ENCODE results near the gene ADAM12.

Gene ADAM12

DNA sequence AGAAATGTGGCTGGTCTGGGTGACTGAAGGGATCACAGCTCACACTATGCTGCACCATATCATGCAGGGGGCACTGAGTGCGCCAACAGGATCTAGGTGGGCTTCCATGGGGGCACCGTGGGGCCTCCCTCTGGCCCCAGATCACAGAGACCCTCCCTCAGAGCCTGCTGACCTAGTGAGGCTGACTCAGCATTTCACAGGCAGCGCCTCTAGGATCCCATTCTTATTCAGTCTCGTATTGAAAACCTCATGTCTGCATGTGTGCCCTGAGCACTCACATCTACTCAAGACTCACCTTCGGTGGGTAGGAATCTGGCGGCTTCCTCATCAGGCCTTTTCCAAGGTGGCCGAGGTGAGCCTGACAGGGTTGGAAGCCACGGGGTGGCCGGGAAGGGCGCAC lies 350.3 kb downstream of the ADAM12 start:
- DNase-seq: no peak

DNA sequence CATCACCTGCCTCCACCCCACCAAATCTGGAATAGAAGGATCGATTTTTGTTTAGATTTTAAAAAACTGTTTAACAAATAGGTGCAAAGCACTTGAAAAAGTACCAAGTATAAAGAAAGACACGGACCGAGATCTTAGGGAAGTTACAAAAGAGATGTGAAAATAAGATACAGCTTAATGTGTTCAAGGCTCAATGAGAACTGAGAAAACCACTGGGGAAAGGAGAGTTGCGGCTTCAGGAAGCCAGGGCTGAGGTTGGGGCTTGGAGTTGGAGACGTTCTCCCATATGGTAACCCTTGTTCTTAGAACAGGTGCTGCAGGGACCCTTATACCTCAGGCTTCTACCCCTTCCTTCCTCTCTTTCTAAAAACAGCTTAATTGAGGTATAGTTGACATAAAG lies 351.8 kb downstream of the ADAM12 start:
- no peak for DNase-seq

DNA sequence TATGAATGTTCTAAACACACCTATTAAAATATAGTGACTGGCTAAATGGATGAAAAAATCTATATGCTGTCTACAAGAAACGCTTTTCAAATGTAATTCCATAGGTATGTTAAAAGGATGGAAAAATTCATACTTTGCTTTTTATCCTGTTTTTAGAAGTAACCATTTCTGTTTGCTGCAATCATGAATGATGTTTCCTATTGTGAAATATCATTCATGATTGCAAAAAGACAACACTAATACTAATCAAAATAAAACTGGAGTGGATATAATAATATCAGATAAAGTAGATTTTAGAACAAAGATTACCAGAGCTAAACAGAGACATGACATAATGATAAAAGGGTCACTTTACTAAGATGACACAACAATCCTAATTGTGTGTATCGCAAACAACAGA lies 353.7 kb downstream of the ADAM12 start:
- no peak for DNase-seq

DNA sequence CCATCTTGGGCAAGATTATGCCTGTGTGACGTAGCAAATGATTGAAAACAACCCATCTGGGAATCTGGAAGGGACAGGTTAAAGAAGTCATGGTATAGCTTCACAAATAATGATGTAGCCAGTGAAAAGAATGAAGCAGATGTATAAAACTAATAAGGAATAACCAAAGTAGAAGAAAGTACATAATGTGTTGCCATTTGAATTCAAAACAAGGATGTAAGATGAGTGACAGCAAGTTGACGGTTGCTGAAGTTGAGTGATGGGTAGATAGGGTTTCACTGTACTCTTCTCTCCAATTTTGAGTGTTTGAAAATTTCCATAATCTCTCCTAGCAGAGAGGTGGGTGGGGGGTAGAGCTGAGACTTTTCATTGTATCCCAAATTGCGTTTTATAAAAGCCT lies 358.3 kb downstream of the ADAM12 start:
- no peak for DNase-seq

DNA sequence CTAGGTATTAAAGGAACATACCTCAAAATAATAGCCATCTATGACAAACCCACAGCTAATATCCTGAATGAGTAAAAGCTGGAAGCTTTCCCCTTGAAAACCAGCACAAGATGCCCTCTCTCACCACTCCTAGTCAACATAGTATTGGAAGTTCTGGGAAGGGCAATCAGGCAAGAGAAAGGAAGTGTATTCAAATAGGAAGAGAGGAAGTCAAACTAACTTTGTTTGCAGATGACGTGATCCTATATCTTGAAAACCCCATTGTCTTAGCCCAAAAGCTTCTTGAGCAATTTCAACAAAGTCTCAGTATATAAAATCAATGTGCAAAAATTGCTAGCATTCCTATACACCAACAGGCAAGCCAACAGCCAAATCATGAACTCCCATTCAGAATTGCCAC lies 360.6 kb downstream of the ADAM12 start:
- DNase-seq: no peak

DNA sequence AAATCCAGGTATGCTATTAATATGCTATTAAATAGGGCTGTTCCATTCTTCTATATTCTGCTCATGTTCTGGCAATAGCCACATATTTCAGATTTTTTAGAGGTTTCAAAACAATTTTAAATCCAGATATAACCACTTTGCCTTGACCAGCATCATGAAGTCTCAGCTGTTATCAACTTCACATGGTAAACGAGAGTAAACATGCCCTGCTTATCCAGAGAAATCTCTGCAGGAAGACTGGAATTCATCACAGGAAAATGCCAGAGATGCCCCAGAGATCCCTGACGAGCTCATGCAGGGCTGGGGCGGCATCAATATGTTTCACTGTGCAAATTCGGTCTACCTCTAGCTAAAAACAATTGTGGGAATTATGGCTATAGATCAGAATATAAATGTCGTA lies 365.4 kb downstream of the ADAM12 start:
- no peak for DNase-seq

DNA sequence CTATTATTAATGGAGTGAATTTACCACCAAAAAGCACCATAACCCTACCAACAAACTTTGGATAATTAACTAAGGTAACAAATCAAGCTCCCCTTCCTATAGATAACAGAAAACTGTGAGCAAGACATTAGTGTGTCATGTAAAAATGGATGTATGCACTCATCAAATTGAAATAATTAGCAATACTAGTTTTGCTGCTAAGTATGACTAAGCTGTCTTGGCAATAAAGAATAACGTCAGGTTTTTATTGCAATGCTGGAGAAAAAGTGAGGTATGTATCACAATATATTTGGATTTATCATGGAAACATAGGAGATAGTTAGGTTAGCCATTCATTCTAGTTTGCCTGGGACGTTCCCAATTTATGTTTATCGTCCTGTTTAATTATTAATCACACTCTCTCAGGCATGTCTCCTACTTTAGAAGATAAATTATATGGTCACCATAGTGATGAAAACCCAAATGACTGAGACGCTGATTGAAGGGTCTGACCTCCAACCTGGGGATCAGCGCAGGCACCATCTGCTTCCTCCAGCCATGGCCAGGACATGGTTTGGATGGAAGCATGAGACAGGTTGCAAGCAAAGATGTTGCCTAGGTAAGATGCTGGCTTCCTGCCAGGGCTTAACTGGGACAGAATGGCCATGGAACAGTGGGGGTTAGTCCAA lies 366.3 kb downstream of the ADAM12 start:
- no peak for DNase-seq

DNA sequence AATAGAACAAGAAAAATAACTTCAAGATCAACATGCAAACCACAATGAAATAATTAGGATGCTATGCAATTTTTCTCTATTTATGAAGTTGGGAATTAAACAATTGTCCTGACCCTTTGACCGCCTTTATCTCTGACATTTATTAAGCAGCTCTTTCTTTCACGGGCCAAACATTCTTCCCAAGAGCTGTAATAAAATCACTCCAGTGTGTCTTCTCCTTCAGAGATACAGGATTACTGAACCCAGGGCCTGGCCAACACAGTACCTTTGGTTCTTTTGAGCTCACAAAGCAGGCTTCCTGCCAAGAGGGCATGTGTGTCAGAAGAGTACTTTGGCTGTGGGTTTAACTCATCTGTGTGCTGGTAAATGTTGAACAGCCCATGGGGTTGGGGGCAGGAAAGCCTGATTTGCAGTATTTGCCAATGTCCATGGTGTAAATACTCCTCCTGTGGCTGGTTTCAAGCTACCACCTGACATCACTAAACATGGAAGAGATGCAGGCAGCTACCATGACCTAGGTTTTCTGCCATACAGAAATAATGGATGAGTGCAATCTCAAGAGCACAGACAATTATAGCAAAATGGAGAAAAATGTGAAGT lies 370.2 kb downstream of the ADAM12 start:
- DNase-seq: no peak

DNA sequence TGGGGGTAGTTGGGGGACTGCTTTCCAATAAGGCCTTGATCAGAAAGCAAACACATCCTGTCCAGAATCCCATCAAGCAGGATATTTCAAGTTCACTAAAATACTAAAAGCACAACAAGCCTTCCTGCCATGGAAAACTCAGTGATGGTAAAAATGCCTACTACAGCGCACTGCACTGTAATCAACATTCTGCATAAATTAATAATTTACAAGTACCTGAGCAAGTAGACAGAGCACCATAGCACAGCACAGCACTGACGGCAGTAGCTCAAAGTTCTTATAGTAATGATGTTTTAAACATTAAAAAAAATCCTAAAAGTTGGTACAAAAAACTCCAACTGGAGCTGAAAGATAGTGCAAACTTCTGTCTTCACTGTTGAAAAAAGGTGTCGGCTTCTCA lies 371.4 kb downstream of the ADAM12 start:
- DNase-seq: no peak

DNA sequence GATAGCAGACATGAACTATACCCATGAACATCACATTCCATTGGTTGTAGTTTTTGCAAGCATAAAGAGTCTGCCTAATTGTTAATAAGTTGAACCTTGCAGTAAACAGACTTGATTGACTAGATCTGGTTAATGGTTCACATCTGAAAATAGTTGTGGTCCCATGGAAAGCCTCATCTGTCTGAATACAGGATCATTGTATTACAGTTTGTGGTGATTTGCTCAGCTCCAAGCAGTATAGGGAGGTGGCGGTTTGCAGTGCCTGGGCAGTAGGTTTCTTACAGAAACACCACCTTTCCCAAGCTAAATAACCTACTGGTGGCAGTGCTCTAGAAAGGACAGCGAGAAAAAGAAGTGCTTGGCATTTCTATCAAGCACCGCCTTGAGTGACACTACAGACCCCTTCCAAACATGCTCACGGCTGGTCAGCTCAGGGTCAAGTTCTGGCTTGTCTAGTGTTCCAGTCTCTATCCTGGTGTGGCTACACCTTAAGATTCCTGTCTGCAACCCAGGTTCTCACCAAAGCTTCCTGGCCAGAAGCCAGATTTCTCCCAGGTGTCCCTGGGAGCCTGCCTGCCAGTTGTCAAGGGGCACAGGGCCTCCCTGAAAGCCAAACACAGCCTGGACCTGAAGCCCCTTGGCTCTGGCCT lies 372.0 kb downstream of the ADAM12 start:
- no peak for DNase-seq

DNA sequence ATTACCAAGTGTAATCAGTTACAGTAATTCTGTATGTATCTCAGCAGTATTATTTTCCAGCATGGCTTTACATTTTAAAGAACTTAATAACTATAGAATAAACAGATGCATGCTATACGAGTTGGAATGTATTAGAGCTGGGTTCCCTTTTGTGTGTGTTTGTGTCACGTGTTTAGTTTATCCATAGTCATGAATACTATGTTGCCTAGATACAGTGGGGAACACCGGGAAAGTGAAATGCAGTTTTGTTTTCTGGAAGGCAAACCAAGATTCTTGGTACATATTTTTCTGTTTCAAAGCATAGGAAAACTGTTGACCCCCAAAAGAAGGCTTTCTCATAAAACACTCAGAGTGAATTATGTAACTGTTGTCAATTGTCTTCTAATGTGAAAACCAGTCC lies 372.9 kb downstream of the ADAM12 start:
- no peak for DNase-seq

DNA sequence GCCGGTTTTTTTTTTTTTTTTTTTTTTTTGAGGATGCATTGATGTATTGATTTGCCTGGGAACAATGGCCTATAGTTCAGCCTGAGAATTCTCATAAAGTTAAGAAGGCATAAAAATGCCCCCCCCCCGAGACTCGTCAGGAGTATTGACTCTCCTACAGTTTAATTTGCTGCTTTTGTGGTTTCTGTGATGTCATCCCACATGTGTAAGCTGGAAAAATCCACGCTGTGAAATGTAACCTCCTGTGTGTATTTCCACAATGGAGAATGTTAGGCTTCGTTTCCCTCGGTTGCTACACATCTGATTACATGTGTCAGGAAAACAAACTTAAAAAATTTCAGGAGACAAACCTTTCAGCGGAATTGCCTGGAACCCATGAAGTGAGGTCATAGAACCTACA lies 374.0 kb downstream of the ADAM12 start:
- DNase-seq: no peak

DNA sequence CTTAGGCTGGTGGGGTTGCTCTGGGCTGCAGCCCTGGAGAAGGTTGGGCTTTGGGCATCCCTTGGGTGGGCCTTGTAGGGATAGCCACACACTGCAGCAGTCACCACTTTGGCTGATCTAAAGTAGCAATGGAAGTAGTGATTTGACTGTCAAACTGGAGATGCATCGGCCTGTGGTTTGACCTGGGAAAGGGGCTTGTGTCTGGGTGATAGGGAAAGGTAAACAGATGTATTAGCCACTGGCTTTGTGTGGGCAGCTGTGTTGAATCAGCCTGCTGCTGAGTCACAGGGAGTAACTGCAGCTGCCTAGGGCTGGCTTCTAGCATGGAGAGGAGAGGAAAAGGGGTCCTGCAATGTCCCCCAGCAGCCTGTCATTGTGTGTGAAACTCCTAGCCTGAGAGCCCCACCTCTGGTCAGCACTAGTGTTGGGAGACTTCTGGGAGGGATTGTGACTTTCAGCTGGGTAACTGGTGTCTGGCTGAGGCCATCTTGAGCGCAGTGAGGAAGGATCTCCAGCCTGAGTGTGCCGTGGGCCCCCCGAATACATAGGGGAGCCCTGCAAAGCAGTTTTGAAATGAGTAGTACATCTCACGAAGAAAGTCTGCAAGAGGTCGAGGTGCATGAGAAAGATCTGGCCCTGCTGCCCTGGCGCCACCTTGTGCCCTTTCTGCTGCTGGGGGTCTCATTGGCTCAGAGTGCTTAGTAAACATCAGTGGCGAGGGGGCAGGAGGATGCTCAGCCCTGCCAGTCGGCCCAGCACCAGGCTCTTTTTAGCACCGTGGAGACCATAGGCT lies 374.6 kb downstream of the ADAM12 start:
- no peak for DNase-seq

DNA sequence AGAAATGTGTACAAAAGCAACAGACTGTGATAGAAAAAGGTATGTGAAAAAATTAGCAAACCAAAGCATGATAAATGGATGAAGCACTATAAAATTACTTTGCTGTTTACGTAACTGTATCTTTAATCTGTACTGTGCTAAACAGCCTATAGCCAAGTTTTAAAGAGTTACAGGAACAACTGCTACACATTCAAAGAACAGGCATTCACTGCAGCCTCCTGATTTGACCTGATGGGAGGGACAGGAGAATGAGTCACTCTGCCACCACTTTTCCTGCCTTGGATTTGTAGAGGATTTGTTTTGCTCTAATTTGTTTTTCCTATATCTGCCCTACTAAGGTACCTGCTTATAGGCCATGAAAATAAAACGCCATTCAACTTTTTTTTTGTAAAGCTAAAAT lies 375.8 kb downstream of the ADAM12 start:
- no peak for DNase-seq

DNA sequence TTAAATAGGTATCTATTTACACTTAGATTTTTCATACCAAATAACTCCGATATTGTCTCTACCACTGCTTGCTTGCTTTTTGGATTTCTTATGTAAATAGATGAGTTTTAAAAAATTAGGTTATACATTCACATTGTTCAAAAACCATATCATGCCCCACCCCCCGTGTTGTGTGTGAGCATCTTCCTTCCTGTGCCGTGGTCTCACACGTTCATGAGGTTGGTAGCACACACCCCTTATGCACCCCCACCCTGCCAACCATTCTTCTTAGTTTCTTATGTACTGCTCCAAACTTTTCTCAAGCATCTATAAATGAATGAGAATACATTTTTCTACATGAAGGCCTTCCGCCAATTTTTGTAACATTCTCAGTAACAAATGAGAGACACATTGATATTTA lies 376.3 kb downstream of the ADAM12 start:
- DNase-seq: no peak

DNA sequence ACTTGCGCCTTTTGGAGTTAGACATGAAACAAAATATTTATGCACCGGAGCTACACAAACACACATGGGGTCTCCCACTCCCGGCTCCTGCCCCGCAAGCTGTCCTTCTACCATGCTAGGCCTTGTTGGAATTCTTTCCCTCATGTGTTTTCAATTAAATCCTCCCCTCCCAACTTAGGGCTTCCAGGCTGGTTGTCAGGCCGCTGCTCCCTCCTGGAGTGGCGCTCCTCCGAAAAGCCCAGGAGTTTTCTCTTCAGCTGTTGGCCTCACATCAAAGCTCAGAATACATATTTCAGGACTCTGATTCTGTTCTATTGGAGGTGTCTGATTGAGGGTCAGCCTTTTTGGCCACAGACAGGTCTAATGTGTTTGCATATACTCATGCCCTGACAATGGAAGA lies 378.6 kb downstream of the ADAM12 start:
- DNase-seq: no peak

DNA sequence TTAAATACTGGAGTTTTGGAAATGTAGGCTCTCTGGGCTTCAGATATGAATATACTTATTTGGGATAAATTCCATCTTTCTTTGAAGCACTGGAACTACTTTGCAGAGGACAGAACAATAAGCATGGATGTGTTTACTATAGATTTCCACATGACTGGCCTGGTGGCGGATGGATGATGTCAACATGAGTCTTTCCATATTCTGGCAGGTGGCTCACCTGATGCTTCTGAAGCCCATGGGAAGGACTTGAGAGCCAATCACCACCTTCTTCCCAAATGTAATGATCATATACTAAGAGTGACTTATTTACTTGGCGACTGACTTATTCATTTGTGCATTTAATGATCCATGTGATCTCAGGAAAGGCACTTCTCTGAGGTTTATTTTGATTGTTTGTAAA lies 381.4 kb downstream of the ADAM12 start:
- DNase-seq: no peak

DNA sequence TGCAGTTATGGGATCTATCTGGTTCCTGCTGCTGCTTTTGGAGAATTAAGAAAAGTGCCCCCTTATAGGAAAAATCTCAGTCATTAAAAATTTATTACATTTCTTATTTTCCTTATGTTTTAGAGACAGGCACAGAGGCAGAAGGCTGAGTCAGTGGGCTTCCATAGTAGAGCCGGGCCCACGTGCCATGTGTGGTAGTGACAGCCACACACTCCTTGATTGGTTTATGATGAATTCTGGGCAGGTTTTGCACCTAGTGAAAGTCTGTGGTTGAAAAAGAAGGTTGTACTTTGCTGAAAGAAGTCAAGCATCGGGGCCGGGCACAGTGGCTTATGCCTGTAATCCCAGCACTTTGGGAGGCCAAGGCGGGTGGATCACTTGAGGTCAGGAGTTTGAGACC lies 382.0 kb downstream of the ADAM12 start:
- DNase-seq: no peak

DNA sequence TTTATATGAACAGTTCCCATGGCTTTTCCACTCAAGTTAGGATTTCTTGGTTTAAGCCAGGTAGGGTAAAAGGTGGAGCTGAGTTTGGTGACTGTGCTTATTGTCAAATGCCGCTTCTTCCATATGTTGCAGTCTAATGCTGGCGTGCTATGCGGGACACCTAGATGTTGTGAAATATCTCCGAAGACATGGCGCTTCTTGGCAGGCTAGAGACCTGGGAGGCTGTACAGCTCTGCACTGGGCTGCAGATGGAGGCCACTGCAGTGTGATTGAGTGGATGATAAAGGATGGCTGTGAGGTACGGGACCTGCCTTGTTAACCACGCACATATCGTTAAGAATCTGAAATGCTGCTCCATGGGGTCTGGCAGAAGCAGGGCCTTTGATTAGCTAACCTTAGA lies 383.5 kb downstream of the ADAM12 start:
- no peak for DNase-seq

DNA sequence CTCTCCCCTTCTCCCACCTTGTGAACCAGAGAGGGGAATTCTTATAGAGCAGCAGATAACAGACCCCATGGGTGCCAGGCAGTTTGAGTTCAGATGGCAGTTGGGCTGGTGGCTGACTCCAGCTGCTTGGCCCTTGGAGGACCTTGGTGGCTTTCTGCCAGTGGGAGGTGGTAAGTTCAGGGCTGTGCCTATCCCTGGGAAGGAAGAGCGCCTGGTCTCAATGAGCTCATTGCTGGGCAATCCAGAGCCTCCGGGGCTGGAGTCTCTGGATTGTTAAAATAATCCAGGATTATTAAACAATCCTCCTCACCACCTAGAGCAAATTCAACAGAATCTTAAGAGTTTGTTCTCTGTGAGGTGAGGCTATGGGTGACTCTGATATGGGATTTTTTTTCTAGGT lies 386.7 kb downstream of the ADAM12 start:
- DNase-seq: no peak

DNA sequence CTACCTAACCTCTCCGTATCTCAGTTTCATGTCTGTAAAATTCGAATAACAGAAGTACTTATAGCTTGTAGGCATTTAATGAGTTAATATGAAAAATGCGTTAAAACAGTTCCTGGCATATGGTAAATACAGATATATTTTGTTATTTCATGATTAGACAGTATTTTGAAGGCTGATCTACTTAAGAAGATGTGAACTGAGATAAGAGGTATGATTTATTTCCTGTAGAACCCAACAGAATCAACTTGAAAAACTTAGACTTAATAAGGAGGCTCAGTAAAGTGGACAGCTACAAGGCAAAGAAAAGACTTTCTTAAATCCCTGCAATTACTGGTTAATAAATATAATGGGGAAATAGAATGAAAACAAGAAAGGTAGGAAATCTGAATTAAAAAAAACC lies 388.6 kb downstream of the ADAM12 start:
- no peak for DNase-seq

DNA sequence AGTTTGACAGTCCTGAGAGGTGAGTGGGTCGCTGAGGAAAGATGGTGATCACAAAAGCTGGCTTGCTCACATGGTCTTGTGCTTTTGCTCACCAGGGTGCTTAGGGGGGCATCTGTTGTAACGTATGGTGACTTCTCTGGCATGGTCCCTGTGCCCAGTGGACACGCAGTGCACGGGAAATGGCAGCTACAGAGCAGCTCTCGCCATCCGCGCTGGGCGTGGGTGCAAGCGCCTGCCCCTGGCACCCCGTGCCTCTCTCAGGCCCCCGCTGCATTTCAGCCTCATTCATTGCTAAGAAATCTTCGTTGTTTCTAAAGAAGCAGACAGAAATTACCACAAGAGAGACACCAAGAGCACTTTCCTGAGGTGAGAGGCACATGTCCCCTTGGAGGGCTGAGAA lies 390.7 kb downstream of the ADAM12 start:
- no peak for DNase-seq

DNA sequence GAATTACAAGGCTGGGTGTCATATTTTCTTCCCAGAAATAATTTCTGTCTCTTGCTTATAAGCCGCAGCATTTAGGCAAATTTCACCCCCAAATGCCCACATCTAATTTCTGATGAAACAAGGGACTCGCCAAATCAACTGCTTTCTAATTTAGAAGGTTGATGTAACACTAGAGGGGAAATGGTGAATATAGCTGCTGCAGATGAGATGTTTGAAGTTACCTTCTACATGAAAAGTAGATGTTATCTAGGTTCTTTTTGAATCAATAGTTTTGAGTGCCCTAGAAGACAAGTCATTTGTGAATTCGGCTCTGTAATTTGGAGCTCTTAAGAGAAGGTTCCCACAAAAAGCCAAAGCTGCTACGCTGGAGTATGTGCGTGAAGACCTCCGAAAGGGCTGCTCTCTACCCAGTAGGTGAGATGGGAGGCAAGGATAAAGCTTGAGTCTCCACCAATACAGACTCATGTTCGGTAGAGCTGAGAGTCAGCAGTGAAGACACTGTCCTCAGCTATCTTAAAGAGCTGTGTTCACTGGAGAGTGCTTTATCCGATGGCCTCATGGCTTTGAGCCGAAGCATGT lies 392.5 kb downstream of the ADAM12 start:
- DNase-seq: no peak

DNA sequence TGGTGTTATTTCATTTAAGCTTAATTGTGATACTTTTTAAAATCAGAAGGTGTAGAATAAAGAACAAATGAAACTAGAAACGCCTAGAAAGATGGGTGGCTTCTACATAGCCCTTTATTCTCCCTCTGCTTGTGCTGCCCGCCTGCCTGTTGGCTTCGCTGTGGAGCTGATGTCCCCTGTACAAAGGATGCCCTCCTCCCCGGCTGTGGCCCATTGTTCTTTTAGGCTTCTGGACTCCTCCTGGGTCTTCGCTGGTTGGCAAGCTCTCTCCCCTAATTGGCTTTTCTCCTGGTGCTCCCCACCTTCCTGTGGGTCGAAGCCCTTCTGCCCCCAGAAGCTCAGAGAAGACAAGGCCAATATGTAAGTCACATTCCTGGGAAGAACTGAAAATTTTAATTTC lies 393.7 kb downstream of the ADAM12 start:
- DNase-seq: no peak

Data from RPMI8226 (cell line).